Fibroblast of villous mesenchyme (primary cell): ENCODE measurements around the gene ZNF213. TPM values are rescaled to one million over a fixed set of nuclear protein-coding genes. Genes with fewer than 3 reads are reported as not detected.

Source experiments
- DNase-seq: peaks from one replicate; pipeline ENCODE4 v3.0.0-alpha.2; 2010; ENCODE audit warnings: low read depth
- H3K4me3 ChIP-seq: 2 replicates; pipeline ENCODE4 v1.5.1; 2011; ENCODE audit warnings: low read depth, mild to moderate bottlenecking, low read length
- total RNA-seq: library from RNA; depleted of rRNA; stranded (reverse); fragments of >200 nt; gene quantifications from 2 replicates; pipeline ENCODE4 v1.2.3, GENCODE V29; 2012
- TF ChIP-seq, protein P1 (sequence below): IDR thresholded peaks from 2 replicates; pipeline ENCODE4 v1.5.1; 2012; ENCODE audit warnings: low read depth, mild to moderate bottlenecking, low read length; ENCODE audit not compliant: insufficient read depth

The ZNF213 gene
- total RNA-seq, 1 donor = 3.5 TPM

DNA sequence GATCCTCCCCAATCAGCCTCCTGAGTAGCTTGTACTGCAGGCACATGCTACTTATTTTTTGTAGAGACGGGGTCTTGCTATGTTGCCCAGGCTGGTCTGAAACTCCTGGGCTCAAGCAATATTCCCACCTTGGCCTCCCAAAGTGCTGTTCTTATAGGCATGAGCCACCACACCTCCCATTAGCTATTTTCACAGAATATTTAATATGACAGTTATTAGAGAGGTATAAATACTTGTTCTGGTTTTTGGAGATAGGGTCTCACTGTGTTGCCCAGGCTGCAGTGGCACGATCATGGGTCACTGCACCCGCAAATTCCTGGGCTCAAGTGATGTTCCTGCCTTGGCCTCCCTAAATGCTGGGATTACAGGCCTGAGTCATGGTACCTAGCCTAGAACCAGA is 21.1 kb downstream of the ZNF213 start:
- TF ChIP-seq, protein P1, sequence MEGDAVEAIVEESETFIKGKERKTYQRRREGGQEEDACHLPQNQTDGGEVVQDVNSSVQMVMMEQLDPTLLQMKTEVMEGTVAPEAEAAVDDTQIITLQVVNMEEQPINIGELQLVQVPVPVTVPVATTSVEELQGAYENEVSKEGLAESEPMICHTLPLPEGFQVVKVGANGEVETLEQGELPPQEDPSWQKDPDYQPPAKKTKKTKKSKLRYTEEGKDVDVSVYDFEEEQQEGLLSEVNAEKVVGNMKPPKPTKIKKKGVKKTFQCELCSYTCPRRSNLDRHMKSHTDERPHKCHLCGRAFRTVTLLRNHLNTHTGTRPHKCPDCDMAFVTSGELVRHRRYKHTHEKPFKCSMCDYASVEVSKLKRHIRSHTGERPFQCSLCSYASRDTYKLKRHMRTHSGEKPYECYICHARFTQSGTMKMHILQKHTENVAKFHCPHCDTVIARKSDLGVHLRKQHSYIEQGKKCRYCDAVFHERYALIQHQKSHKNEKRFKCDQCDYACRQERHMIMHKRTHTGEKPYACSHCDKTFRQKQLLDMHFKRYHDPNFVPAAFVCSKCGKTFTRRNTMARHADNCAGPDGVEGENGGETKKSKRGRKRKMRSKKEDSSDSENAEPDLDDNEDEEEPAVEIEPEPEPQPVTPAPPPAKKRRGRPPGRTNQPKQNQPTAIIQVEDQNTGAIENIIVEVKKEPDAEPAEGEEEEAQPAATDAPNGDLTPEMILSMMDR = no peak
- H3K4me3 ChIP-seq = no peak overlapping the region
- no peak for DNase-seq

DNA sequence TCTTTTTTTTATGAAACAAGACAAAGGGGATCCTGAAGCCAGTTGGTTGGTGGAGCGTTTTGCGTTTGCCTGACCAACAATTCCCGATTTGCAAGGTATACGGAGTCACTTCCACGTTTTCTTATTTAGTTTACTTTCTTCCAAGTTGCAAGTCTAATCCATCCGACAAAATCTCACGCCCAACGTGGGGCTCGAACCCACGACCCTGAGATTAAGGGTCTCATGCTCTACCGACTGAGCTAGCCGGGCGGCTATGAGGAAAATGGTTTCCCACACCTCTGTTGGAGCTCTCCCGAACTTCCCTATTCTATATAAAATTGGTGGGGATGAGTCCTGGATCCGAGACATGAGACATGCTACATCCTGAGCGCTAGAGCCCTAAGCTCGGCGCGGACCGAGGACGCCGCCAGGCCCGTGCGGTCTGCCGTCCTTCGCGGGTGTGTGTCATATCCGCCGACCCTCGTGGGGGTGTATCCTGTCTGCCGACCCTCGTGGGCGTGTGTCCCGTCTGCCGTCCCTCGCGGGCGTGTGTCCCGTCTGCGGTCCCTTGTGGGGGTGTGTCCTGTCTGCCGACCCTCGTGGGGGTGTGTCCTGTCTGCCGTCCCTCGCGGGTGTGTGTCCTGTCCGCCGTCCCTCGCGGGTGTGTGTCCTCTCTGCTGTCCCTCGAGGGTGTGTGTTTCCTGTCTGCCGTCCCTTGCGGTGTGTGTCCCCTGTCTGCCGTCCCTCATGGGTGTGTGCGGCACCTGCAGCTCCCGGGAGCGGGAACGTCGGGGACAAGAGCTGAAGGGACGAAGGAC is 22.6 kb downstream of the ZNF213 start:
- DNase-seq = peak; percentile 88
- TF ChIP-seq, protein P1 = no peak
- peak overlapping the region; percentile 77 for H3K4me3 ChIP-seq

DNA sequence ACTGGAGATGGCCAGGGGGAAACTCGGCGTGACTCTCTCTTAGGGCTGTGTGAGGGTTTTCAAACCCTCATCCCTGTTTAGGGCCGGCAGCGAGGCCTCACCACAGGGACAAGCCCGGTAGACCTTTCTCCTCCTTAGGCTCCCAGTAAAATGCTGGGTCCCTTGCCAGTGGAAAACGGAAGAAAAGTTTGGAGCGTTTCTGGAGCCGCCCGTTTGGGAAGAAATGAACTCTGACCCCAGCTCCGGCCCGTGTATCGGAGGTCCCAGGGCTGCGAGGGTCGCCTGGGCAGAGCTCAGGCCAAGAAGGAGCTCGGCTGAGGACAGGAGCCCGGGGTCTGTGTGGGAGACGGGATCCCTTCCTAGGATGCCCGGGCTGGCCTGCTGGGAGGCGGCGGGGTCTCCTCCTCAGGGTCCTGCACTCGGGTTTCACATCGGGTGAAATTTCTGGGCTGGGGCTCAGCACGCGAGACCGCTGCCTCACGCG is 23.2 kb downstream of the ZNF213 start:
- peak; percentile 33 for DNase-seq
- peak overlapping the region; percentile 77 for H3K4me3 ChIP-seq
- TF ChIP-seq, protein P1 = no peak

DNA sequence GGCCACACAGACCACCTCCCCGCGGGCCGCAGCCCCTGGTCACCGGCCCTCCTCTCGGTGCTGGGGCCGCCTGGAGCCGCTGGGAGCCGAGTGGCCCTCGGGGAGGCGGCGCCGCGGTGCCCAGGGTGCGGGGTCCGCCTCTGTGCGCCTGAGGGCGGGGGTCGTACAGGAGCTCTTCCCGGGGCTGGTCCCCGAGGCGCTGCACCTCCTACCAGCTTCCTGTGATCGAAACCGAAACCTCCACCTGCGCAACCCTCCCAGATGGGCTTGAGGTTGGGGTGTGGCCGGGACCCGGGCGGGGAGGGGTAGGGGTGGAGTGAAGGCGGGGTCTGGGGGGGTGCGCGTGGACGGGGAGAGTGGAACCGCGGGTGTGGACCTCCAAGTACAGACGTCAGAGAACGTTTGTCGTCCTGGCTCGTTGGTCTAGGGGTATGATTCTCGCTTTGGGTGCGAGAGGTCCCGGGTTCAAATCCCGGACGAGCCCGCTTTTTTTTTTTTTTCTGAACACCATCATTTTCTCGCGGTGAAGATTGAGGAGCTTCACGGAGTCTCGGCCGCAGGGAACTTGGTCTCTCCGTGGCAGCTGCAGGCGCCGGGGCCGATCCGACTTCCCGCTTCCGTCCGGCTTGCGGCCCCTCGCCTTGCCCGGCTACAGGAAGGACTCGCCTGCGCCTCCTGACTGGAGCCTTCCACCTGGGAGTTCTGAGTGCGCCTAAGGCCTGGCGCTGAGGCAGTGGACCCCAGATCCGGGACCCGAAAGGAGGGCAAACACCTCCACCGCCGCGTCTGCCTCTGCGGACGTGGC is 23.9 kb downstream of the ZNF213 start:
- peak; percentile 91 for DNase-seq
- H3K4me3 ChIP-seq = peak overlapping the region; percentile 77
- TF ChIP-seq, protein P1 = no peak

DNA sequence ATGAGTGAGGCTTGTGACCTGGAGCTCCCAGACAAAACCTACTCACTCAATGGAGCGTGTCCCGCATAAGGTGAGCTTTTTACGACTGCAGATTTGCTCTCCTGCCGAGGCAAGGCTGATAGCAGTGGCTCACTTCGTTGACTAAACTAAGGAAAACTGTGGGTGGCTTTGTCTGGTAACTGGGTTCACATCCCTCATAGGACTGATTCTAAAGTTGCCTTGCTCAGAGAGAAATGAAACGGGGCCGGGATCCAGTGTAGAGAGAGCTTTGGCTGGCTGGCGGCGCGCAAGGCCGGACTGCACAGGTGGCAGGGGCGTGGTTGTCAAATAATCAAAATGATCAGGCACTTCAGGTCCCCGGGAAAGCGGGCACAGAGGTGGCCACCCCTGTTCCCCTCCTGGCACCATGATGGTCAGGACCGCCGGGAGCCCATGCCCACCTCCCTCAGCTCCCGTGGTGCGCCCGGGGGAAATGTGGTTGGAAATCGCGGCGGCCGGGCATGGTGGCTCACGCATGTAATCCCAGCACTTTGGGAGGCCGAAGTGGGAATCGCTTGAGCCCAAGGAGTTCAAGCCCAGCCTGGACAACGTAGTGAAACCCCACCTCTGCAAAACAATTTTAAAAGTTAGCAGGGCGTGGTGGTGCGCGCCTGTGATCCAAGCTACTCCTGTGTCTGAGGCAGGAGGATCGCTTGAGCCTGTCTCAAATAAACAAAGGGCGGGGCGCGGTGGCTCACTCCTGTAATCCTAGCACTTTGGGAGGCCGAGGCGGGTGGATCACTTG is 26.6 kb downstream of the ZNF213 start:
- H3K4me3 ChIP-seq = peak overlapping the region; percentile 34
- TF ChIP-seq, protein P1 = no peak

More for the DNA sequence above, 26.6 kb downstream of the ZNF213 start:
- DNase-seq = no peak
